Testis (tissue), 2 donors: ENCODE measurements around the gene PPP1R12A.

Source experiments
- POLR2A ChIP-seq: fragments of 450-650 bp; IDR thresholded peaks from one replicate; pipeline ENCODE4 v1.6.1; 2017; ENCODE audit warnings: antibody characterized with exemption, mild to moderate bottlenecking, moderate library complexity
- TF ChIP-seq, protein P1 (sequence below), 3 experiments: fragments of 450-650 bp in 2 of 3; fragments of 200-600 bp in 1 of 3; sonication (generic) in 1 of 3; IDR thresholded peaks; one replicate each; pipeline ENCODE4 v1.5.1; 2016 to 2019; ENCODE audit warnings: antibody characterized with exemption in 3 of 3, mild to moderate bottlenecking in 2 of 3, moderate library complexity in 1 of 3

DNA sequence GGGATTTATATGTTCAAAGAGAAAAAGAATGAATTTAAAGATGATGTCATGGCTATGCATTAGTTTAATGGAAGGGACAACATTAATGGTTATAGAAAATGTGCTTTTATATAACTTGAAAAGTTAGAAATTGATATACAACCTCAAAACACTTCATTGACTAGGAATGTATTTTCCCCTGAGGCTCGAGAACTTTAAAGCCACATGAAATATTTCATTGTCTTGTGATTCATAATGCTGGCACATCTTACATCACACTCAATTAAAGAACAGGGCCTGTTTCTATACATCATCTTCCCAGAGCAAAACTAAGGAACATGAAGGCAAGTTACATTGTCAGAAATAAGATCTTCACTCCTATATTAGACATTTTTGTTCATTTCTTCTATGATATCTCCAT, 208.9 kb downstream of the PPP1R12A start:
- TF ChIP-seq, protein P1, sequence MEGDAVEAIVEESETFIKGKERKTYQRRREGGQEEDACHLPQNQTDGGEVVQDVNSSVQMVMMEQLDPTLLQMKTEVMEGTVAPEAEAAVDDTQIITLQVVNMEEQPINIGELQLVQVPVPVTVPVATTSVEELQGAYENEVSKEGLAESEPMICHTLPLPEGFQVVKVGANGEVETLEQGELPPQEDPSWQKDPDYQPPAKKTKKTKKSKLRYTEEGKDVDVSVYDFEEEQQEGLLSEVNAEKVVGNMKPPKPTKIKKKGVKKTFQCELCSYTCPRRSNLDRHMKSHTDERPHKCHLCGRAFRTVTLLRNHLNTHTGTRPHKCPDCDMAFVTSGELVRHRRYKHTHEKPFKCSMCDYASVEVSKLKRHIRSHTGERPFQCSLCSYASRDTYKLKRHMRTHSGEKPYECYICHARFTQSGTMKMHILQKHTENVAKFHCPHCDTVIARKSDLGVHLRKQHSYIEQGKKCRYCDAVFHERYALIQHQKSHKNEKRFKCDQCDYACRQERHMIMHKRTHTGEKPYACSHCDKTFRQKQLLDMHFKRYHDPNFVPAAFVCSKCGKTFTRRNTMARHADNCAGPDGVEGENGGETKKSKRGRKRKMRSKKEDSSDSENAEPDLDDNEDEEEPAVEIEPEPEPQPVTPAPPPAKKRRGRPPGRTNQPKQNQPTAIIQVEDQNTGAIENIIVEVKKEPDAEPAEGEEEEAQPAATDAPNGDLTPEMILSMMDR (IDR thresholded peaks at IDR 0.05), result no peak
- TF ChIP-seq POLR2A, result no peak
